CD14-positive monocyte (primary cell): Measurements from ENCODE around the gene NDUFAF8. TPM values are rescaled to one million over a fixed set of nuclear protein-coding genes. Genes with fewer than 3 reads are reported as not detected.
A peak's percentile ranks its signal among the peaks of the same experiment; 100 is the strongest.

Experiments used
- DNase-seq, 3 donors: peaks; one replicate each; pipeline ENCODE4 v3.0.0-alpha.2; 2011 to 2022
- H2AFZ ChIP-seq: 2 replicates; pipeline ENCODE4 v1.6.0; 2012; ENCODE audit warnings: mild to moderate bottlenecking, low read depth, low read length, inconsistent platforms; ENCODE audit not compliant: insufficient read depth, poor library complexity, severe bottlenecking
- H3K27ac ChIP-seq, 2 donors: 1 replicate in 1 of 2; 2 replicates in 1 of 2; pipeline ENCODE4 v1.5.1; 2012 to 2013; ENCODE audit warnings: low read length in 2 of 2, control low read depth in 1 of 2, inconsistent platforms in 1 of 2, low read depth in 1 of 2, mild to moderate bottlenecking in 1 of 2
- H3K27me3 ChIP-seq, 2 donors: one replicate each; pipeline versions ENCODE4 v1.6.0 to v1.6.1; 2011 to 2013; ENCODE audit warnings: low read length in 2 of 2; ENCODE audit not compliant: control insufficient read depth in 2 of 2, insufficient read depth in 2 of 2
- H3K36me3 ChIP-seq, 2 donors: replicated peaks in 1 of 2; 1 replicate in 1 of 2; 2 replicates in 1 of 2; pipeline versions ENCODE4 v1.5.1 to v1.6.1; 2012 to 2013; ENCODE audit warnings: low read length in 2 of 2, control low read depth in 1 of 2, inconsistent platforms in 1 of 2, mild to moderate bottlenecking in 1 of 2; ENCODE audit not compliant: insufficient read depth in 2 of 2, control insufficient read depth in 1 of 2
- H3K4me1 ChIP-seq, 2 donors: 1 replicate in 1 of 2; 2 replicates in 1 of 2; pipeline versions ENCODE4 v1.5.1 to v1.6.1; 2012 to 2013; ENCODE audit warnings: low read length in 2 of 2, control low read depth in 1 of 2, inconsistent platforms in 1 of 2, mild to moderate bottlenecking in 1 of 2, moderate library complexity in 1 of 2; ENCODE audit not compliant: insufficient read depth in 2 of 2, control insufficient read depth in 1 of 2
- H3K4me2 ChIP-seq: replicated peaks from 2 replicates; pipeline ENCODE3; 2012; ENCODE audit warnings: low read length, moderate library complexity, mild to moderate bottlenecking; ENCODE audit not compliant: poor library complexity, severe bottlenecking; ENCODE audit errors: extremely low read depth
- H3K4me3 ChIP-seq, 3 experiments: fragments of 200-600 bp in 1 of 3; sonication (generic) in 1 of 3; replicated peaks in 1 of 3; 1 replicate in 2 of 3; 2 replicates in 1 of 3; pipeline ENCODE4 v1.5.1; 2011 to 2013; ENCODE audit warnings: low read length in 3 of 3, mild to moderate bottlenecking in 3 of 3, control low read depth in 2 of 3, low read depth in 2 of 3, inconsistent platforms in 1 of 3, moderate library complexity in 1 of 3
- H3K79me2 ChIP-seq: 2 replicates; pipeline ENCODE4 v1.6.0; 2012; ENCODE audit warnings: mild to moderate bottlenecking, control low read depth, inconsistent platforms, low read length, moderate library complexity; ENCODE audit not compliant: insufficient read depth
- H3K9ac ChIP-seq: 2 replicates; pipeline ENCODE4 v1.6.0; 2017; ENCODE audit warnings: low read length, mild to moderate bottlenecking; ENCODE audit not compliant: insufficient read depth, poor library complexity, severe bottlenecking
- H3K9me3 ChIP-seq, 2 donors: replicated peaks in 1 of 2; 1 replicate in 1 of 2; 2 replicates in 1 of 2; pipeline versions ENCODE4 v1.5.1 to v1.6.1; 2012 to 2013; ENCODE audit warnings: low read length in 2 of 2, control low read depth in 1 of 2; ENCODE audit not compliant: control insufficient read depth in 1 of 2, insufficient read depth in 1 of 2
- H4K20me1 ChIP-seq: 2 replicates; pipeline ENCODE4 v1.6.0; 2012; ENCODE audit warnings: mild to moderate bottlenecking, low read length, control low read depth, moderate library complexity; ENCODE audit not compliant: insufficient read depth
- H3K27ac Mint-ChIP-seq, 7 donors: one replicate each; pipeline ENCODE4 v1.8.0; 2020; ENCODE audit warnings: mild to moderate bottlenecking in 7 of 7, mixed read lengths in 7 of 7, moderate library complexity in 6 of 7, inconsistent platforms in 2 of 7
- H3K27me3 Mint-ChIP-seq, 3 donors: one replicate each; pipeline ENCODE4 v1.8.0; 2021 to 2022; ENCODE audit warnings: low read depth in 3 of 3, mild to moderate bottlenecking in 3 of 3, mixed read lengths in 3 of 3, moderate library complexity in 3 of 3, inconsistent platforms in 1 of 3
- H3K36me3 Mint-ChIP-seq, 2 donors: one replicate each; pipeline ENCODE4 v1.8.0; 2020; ENCODE audit warnings: mixed read lengths in 2 of 2, inconsistent platforms in 1 of 2, mild to moderate bottlenecking in 1 of 2
- H3K4me1 Mint-ChIP-seq: one replicate; pipeline ENCODE4 v1.8.0; 2020; ENCODE audit warnings: mild to moderate bottlenecking, mixed read lengths
- H3K4me3 Mint-ChIP-seq, 2 donors: one replicate each; pipeline ENCODE4 v1.8.0; 2020; ENCODE audit warnings: mild to moderate bottlenecking in 2 of 2, mixed read lengths in 2 of 2, moderate library complexity in 1 of 2
- H3K9me3 Mint-ChIP-seq, 7 donors: one replicate each; pipeline ENCODE4 v1.8.0; 2020 to 2022; ENCODE audit warnings: mixed read lengths in 7 of 7, mild to moderate bottlenecking in 6 of 7, moderate library complexity in 6 of 7, inconsistent platforms in 2 of 7
- WGBS: methylation state at CpG from one replicate; pipeline ENCODE4 v1.1.5; 2013; ENCODE audit warnings: missing lambda C conversion rate; ENCODE audit not compliant: insufficient coverage; 5-methylcytosine and 5-hydroxymethylcytosine counted together
- intact Hi-C, 2 donors: fragments of 100-400 bp; cut with micrococcal nuclease; formaldehyde crosslinking; loops; one replicate each; pipeline versions ENCODE4 v1.15.0 to v1.15.1; 2023
- polyA plus RNA-seq, 3 donors: library from polyadenylated mRNA; depleted of rRNA in 1 of 3; unstranded in 2 of 3; stranded (reverse) in 1 of 3; fragments of 300-500 nt in 2 of 3; fragments of >200 nt in 1 of 3; fragmentation: Illumina TruSeq in 2 of 3; gene quantifications; 1 replicate in 2 of 3; 2 replicates in 1 of 3; pipeline ENCODE4 v1.2.3, GENCODE V29; 2012 to 2021
- TF ChIP-seq, protein P1 (sequence below): fragments of 200-600 bp; IDR thresholded peaks from one replicate; pipeline ENCODE4 v1.8.0; 2022; ENCODE audit warnings: antibody characterized with exemption, mild to moderate bottlenecking

The NDUFAF8 gene
- polyA plus RNA-seq, 3 donors: 27.0 to 61.3 (median 41.0) TPM

GRCh38 chr17:81279278-81280275 is 40.5 kb downstream of the NDUFAF8 start:
- Histone ChIP-seq H3K4me2 (no peak overlapping the region), H3K36me3 (peaks cover 82 to 95% of the 10 kb centered on the region in 2 donors), H3K9ac (no peak overlapping the region), H3K79me2 (peaks cover 79% of the 10 kb centered on the region), H3K4me3 (no peak overlapping the region), H3K27ac (no peak overlapping the region), H2AFZ (no peak overlapping the region), H3K9me3 (no peaks in the 10 kb centered on the region), H4K20me1 (peaks cover 45% of the 10 kb centered on the region), H3K27me3 (no peaks in the 10 kb centered on the region), H3K4me1 (peaks cover 4 to 5% of the 10 kb centered on the region in 2 donors)
- Mint-ChIP-seq H3K4me3 (no peak overlapping the region), H3K9me3 (no peaks in the 10 kb centered on the region), H3K27me3 (no peaks in the 10 kb centered on the region), H3K4me1 (peaks cover 5% of the 10 kb centered on the region), H3K36me3 (peaks cover 78 to 95% of the 10 kb centered on the region in 2 donors), H3K27ac (peak overlapping the region in 1 of 7 donors; percentile 69)
- WGBS: 95% methylated on average over 45 of the region's 50 CpGs
- TF ChIP-seq, protein P1, sequence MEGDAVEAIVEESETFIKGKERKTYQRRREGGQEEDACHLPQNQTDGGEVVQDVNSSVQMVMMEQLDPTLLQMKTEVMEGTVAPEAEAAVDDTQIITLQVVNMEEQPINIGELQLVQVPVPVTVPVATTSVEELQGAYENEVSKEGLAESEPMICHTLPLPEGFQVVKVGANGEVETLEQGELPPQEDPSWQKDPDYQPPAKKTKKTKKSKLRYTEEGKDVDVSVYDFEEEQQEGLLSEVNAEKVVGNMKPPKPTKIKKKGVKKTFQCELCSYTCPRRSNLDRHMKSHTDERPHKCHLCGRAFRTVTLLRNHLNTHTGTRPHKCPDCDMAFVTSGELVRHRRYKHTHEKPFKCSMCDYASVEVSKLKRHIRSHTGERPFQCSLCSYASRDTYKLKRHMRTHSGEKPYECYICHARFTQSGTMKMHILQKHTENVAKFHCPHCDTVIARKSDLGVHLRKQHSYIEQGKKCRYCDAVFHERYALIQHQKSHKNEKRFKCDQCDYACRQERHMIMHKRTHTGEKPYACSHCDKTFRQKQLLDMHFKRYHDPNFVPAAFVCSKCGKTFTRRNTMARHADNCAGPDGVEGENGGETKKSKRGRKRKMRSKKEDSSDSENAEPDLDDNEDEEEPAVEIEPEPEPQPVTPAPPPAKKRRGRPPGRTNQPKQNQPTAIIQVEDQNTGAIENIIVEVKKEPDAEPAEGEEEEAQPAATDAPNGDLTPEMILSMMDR: no peak
- DNase-seq: no peak
- intact Hi-C loops: loop anchor here in 1 of 2 donors (10.0 kb wide), 2 partner anchors 115 to 205 kb away; partner anchors contain the start of gene BAHCC1

DNA sequence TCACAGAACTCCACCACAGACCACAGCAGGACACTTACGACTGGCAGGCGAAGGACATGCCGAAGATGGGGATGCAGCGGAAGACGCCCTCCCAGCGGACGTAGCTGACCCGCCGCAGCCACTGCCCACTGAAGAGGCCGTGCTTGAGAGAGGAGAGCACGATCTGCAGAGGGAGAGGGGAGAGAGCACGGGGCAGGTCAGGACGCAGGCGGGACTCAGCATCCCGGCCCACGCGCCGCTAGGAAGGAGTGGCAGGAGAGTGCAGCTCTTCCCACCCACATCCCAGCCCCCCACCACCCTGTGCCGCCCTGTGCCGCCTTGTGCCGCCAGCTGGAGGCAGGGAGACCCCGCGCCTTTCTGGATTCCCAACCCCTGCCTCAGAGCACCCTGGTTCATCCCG is 41.5 kb downstream of the NDUFAF8 start:
- H2AFZ ChIP-seq: no peak overlapping the region
- peaks cover 13% of the 10 kb centered on the region for H3K4me1 Mint-ChIP-seq
- WGBS: 96% methylated on average over 12 of the region's 24 CpGs
- TF ChIP-seq, protein P1: no peak
- H3K36me3 Mint-ChIP-seq: peaks cover 72 to 86% of the 10 kb centered on the region in 2 donors
- peaks cover 12 to 13% of the 10 kb centered on the region in 2 donors for H3K4me1 ChIP-seq
- no peaks in the 10 kb centered on the region for H3K9me3 ChIP-seq
- no peak overlapping the region for H3K27ac ChIP-seq
- no peaks in the 10 kb centered on the region for H3K9me3 Mint-ChIP-seq
- no peak overlapping the region for H3K9ac ChIP-seq
- no peaks in the 10 kb centered on the region for H3K27me3 ChIP-seq
- H3K27me3 Mint-ChIP-seq: no peaks in the 10 kb centered on the region
- intact Hi-C loops: loop anchor here in 1 of 2 donors (10.0 kb wide), 2 partner anchors 114 to 204 kb away; partner anchors contain the start of gene BAHCC1
- H3K4me3 ChIP-seq: no peak overlapping the region
- H3K4me2 ChIP-seq: no peak overlapping the region
- H3K27ac Mint-ChIP-seq: peak overlapping the region in 2 of 7 donors; percentile 35 to 56
- peaks cover 45% of the 10 kb centered on the region for H4K20me1 ChIP-seq
- peaks cover 74 to 85% of the 10 kb centered on the region in 2 donors for H3K36me3 ChIP-seq
- H3K79me2 ChIP-seq: peaks cover 81% of the 10 kb centered on the region
- H3K4me3 Mint-ChIP-seq: no peak overlapping the region
- no peak for DNase-seq
